ENCODE measurements around the gene GGCT. TPM values are rescaled to one million over a fixed set of nuclear protein-coding genes. Genes with fewer than 3 reads are reported as not detected.
A peak's percentile ranks its signal among the peaks of the same experiment; 100 is the strongest.

The GGCT gene
- total RNA-seq, 1 experiment from 2014 or later: 153 TPM

DNA sequence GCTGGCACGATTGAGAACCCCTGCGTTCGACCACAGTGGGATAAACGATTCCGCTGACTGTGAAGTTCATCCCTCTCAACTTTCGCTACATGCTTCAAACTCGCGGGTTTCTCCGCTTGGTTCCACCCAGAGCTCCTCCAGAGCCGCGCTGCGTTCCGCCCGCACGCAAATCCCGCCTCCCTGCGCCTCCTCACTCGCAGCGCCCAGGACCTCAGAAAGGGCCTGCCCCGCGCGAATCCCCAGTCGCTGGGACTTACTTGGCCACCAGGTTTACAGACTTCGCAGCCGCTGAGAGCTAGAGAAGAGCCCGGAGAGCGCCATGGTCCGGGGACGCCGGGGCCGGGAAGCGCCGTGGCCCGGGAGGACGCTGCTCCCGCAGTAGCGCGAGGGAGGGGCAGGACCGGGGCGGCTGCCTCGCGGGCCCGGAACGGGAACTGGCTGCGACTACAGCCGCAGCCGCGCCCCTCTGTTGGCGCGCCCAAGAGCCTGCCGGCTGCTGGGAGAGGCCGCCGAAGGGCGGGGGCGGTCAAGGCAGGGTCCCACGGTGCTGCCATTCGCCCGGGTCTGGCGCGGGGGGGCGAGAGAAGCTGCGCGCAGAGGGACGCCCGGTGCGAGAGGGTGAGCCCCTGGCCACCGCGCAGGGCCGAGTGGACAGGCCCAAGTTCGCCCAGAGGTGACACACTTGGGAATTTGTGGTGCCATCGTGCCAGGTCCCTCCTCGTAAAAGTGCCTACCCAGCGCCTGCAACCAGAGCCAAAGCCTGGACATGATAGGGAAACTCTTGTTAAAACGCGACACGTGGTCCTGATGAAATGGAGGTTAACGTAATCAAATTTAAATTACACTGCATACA lies 26.1 kb downstream of the GGCT start, which contains the start of gene NOD1:
Gene NOD1, minus strand, starts transcription at position 436 of the 853 bp plus-strand sequence. CDS start 21,863 bp downstream, outside the sequence.
- DNase-seq (ENCODE audit: low read depth): peak; percentile 91

DNA sequence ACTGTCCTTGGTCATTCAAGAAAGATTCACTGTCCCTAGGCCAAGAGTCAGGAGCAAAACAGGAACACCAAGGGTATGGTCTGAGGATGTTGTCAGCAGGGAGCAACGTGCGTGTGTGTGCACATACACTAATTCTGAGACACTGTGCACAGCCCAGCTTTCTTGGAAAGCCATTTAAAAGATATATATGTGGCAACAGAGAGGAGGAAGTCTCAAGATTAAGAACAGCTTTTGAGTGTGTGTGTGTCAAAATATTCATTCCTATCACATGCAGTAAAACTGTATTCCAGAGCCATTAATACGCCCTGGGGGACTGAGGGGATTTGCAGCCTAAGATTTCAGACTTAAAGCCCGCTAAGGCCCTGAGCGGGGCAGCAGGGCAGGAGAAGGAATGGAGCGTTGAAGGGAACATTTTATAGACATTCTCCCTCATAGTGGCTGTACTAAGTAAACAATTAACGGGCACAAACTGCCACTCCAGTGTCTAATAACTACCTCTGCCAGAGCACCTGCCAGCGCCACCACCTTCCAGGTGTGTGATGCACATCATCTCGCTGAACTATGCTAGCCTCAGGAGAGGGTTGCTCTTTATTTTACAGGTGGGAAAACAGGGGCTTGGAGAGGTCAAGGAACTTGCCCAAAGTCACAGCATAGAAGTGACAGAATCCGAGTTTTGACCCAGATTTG lies 28.0 kb downstream of the GGCT start:
- no peak for DNase-seq (ENCODE audit: low read depth)

DNA sequence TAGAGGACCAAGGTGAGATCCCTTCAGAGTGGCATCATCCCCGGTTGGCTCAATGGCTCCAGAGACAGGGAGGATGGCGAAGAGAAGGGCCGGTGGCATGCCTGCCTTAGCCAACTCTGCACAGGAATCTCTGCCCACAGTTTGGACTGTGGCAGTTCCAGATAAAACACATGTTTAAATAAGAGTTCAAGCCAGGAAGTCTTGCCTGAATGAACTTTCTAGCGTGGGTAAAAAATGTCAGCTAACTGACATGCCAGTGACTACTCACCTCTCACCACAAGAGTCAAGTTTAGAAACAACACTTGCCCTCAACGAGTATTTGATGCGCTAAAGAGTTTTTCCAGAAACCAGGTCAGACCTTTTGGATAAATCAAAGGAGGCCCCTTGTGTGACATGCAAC lies 29.0 kb downstream of the GGCT start:
- DNase-seq (ENCODE audit: low read depth): peak; percentile 34

DNA sequence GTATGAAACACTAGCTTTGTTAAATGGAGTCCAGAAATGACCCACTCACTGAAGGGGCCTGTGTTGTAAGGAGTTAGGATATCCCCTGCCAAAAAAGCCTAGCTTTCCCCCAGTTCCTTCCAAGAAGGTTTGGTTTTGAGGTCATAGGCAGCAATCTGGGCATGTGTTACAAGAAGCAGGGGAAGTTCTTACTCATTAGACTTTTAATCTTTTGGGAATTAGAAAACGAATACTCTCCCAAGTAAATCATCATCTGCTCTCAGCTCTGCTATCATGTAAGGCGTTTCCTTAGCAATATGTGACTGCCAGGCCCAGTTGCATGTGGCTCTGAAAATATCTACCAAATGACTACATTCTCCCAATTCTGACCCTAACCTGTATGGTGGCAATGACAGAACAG lies 29.7 kb downstream of the GGCT start:
- no peak for DNase-seq (ENCODE audit: low read depth)

DNA sequence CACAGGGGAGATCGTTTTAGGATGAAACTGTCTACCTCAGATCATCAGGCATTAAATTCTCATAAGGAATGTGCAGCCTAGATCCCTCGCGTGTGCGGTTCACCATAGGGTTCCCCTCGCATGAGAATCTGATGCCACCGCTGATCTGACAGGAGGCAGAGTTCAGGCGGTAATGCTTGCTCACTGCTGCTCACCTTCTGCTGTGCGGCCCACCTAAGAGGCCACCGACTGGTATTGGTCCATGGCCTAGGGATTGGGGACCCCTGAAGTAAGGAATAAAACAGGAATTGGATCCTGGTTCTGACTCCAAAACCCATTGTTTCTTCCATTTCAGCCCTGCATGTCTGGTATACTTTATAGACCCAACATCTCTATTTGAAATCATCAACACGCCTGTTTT lies 30.1 kb downstream of the GGCT start:
- no peak for DNase-seq (ENCODE audit: low read depth)

DNA sequence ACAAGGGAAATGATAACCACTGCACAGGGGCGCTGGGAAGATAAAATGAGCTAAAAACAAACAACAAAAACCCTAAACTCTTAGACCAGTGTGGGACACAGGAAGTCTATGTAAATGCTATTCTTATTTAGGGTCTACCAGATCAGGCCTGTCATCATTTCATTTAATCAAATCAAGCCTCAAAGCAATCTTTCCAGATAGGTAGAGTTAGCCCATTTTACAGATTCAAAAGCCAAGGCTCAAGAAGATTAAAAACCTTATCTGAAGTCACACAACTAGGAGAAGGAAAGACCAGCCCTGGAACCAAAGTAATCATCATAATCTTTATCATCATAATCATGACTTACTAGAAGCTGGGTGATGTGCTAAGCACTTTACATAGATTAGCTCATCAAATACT lies 30.7 kb downstream of the GGCT start:
- no peak for DNase-seq (ENCODE audit: low read depth)

DNA sequence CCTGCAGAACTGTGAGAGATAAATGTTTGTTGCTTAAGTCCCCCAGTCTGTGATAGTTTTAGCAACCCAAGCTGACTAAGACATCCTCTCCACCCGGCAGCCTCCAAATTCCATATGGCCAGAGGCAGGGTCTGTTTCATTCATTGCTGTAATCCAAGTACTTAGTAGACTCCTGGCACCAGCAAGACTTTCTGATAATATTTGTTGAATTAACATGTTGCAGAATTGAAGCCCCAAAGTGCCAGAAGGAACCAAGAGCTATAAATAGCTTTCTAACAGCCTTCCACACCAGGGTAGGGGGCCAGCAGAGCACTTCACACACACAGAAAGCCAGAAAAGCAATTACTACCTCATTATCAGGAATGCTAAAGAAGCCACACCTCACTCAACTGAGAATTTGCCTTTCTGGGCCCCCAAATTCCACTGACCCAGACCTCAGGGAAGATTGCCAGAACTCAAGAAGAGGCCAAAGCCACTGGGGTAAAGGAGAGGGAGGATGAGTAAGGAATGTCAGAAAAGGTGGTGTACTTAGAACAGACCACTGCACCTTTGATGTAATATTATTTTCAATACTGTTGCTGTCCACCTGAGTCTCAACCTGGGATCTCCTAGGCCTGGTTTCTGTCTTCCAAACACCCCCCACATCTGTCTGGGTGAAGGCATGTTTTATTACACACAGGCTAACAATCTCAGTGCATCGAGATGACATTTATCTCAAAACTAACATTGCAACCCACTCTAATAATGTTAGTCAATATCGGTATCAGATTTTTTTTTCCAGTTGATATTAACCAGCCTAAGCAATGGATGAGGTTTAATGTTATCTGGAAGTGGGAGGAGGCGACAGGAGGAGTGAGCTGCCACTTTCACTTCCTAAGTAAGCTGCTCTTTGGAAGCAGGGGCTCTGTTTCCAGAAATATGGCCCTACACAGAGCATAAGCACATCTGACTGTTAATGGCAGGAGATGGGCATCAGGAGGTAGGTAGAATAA lies 31.5 kb downstream of the GGCT start:
- peak; percentile 49 for DNase-seq (ENCODE audit: low read depth)

DNA sequence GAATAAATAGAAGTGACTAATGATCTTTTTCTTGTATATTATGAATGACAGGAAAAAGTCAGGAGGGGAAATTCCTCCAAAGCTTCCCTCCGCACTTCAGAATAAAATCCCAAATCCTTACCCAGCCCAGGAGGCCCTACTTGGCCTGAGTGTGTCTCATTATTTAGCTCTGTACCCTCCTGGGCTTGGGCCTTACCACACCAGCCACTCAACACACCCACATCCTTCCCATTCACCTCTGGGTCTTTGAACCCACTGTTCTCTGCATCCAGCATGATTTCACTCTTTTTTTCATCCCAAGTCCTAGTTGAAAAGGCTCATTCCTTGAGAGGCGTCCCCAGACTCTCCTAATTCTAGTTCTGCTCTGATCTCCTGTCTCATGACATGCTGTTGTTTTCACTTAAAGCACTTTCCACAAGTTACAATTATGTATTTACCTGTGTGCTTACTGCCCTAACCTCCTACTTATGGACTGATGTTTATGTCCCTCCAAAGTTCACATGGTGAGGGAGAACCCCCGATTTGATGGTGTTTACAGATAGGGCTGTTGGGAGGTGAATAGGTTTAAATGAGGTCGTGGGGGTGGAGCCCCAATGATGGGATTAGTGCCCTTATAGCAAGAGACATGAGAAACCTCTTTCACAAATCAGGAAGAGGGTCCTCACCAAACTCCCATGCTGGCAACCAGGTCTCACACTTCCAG lies 32.4 kb downstream of the GGCT start:
- peak; percentile 38 for DNase-seq (ENCODE audit: low read depth)

DNA sequence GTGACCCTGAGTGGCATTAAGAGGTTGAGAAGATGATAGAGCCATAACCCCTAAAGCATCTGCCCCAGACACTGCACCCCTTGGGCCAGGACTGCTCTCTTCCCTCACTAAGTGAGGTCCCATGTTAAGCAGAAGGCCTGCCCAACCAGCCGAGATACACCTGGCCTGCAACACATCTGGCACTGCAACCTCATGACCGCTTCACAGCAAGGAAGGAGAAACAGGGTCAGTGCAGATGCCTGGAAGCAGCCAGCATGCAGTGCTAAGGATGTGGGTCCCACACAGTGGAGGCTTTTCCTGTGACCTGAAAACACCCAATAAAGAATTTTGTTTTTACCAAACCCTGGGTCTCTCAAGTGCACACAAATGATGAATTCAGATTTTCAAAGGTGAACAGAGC lies 33.4 kb downstream of the GGCT start:
- no peak for DNase-seq (ENCODE audit: low read depth)

DNA sequence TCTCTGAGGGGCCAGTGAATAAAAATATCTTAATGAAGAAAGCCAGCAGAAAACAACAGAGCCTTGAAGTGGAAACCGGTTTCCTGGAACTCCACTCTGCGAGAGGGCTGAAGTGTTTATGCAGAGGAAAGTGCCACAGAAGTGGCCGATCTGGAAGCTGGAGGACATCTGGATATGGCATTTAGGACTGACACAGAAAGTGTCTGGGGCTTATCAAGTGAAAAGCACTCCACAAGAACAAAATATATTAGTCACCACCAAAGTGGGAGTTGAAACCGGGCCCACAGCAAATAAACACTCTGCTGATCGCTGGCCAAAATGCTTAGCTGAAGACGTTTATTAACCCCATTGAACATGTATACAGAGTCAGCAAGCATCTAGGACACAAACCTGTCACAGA lies 33.9 kb downstream of the GGCT start:
- peak; percentile 73 for DNase-seq (ENCODE audit: low read depth)

DNA sequence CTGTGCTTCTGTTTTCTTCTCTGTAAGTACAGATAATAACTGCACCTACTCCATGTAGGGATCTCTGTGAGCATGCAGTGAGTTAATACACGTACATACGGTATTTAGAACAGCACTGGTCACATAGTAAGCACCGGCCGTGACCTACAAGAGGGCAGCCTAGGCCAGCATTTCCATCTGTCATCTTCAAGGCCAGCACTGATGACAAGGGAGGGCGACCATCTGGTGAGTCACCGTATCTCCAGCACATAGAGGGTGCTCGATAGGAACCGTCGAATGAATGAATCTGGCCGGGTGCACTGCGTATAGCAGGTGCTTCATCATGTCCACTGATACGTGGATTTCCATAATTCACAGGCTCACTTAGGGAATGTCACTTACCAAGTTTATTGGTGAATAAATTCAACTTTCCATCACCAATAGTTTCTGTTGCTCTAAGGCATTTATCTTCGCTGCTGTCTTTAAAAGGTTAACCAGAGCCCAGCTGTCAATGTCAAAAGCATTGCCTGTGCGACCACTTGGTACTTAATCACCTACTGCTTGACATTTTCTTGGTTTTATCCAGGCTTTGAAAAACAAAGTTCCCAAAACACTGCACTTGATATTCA lies 34.4 kb downstream of the GGCT start:
- DNase-seq (ENCODE audit: low read depth): peak; percentile 49

DNA sequence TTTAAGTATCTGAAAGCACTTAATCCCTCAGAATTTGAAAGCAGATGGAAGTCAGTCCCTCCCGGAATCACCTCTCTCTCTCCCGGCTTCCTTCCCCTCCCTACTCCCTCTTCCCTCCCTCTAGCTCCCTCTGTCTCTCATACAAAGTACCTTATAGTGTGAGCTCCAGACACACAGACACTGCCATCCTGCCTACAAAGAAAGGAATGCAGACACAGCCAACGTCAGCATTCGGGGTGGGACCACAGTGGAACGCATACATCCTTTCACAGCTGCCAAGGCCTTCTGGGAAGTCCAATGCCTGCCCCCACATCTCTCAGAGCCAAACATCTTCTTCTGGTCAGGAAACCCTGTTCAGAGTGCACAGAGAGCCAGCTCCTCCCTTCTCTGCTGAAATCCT lies 35.3 kb downstream of the GGCT start:
- peak; percentile 97 for DNase-seq (ENCODE audit: low read depth)

DNA sequence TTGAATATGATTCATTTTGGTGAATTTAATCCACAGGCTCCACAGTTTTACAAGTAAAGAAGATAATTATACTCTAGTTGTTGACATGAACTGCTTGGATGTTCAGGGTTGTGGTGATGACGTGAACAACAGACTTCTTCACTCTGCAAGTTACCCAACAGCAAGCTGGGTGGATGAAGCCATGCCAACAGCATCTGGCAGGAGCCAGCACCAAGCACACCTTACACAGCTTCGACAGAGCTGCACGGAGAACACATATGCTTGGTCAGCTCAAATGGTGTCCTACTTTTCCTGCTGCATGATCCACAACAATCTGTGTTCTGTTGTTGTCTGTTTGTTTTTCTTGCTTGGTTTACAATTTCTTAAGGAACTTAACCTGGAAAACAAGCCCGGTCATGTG lies 35.8 kb downstream of the GGCT start:
- DNase-seq (ENCODE audit: low read depth): no peak

DNA sequence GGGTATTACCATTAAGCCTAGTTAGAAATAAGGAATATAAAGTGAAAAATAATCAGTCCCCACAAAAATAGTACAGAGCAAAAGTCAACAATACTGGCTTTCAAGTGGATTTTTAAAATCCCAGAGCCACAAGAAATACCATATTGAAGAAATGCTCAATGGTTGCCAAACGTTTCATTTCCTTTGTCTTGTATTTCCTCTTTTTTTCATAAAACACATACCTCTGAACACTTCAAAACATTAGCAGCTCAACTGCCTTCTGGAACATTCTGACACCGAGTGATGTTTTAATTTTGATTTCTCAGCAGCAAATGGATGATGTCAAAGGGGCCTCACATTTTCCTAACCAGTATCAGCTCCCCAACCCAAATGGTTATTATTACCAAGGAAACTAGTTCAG lies 36.6 kb downstream of the GGCT start:
- DNase-seq (ENCODE audit: low read depth): no peak

DNA sequence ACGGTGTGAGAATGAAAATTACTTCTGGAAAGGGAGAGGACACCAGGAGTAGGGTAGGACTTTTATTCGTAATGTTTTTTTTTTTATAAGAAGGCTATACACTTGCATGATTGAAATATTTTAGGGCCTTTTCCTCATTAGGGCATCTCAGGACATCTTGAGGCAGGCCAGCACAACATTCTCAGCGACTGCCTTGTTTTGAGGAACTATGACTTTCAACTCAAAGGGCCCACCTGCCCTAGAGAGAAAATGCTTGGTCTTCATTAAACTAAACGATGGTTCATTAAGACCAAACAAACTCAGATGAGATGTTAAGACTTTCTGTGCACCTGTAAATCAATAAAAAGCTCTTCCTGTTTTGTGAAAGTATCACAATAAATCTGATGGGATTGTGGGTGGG lies 37.4 kb downstream of the GGCT start:
- DNase-seq (ENCODE audit: low read depth): no peak

DNA sequence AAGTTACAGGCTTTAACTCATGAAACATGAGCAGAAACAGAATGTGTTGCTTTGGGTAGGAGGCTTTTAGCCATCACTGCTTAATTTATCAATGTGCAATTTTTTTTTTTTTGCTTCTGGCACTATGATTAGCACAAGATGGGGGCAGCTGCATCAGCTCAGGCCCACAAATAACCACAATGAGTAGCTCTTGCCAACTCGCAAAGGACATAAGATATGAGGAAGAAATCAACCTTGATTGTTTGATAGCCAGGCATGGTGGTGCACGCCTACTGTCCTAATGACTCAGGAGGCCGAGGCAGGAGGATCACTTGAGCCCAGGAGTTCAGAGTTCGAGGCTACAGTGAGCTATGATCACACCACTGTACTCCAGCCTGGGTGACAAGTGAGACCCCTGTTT lies 38.4 kb downstream of the GGCT start:
- no peak for DNase-seq (ENCODE audit: low read depth)

DNA sequence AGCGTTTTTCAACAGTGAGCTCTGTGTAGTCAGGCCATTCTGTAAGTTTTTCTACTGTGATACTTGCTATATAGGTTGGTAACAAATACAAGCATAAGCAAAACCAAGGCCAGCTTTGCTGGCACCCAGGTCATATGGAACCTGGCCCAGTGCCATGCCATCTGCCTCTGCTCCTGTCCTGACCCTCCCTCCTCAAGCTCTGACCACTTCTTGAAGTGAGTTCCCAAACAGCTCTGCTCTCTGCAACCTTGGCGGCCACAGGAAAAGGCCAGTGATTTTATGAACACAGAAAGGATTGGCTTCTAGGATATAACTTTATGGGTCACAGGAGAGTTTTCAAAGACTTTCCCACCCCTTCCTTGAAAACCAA lies 38.8 kb downstream of the GGCT start:
- DNase-seq (ENCODE audit: low read depth): no peak

DNA sequence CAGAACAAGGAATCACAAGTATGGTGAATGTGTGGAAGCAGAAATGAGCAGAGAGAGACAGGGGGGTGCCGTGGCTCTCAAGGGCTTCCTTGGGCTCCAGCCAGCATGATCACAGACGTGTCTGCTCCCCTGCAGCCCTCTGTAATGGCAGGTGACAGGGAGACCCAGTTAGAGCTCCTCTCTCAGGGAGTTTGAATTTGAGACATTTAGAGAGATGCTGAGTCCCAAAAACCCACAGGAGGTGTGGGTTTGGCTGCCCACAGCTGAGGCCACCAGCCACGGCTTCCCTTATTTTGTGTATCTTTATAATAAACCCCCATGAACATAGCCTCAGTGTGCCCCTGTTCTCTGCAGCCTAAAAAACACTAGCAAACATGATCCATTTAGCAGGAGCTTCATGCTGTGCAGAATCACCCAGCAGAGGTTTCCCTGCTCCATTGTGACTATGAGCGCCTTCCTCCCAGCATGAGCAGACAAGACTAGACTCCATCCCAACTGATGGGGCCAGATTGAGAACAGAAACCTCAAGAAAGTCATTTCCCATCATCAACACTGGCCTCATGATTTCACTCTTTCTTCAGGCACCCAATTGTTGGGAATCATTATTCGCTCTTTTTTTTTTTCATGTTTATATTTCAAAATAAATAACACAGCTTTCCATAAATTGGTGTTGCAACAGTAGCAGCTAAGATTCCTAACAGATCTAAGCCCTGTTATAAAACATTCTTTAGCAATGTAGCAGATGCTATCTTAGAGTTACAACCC lies 39.4 kb downstream of the GGCT start:
- DNase-seq (ENCODE audit: low read depth): no peak

DNA sequence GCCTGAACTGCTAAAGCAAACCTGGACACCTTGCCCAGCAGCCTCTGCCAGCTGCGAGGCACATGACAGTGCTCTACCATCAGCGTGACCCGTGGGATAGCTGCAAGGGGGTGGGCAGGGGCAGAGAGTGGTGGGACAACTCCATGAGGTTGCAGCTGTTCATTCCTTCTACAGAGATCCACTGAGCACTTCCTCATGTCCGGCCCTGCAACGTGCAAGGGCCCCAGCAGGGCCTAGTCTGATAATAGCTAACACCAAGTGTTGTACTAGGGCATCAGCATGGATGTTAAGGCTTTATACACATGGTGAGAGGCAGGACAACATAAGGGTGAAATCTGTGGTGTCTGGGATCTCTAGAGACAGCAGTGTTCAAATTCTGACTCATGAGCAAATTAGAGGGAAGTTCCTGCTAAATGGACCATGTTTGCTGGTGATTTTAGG lies 40.4 kb downstream of the GGCT start:
- DNase-seq (ENCODE audit: low read depth): no peak
